ENCODE data around the gene HJV. TPM values are rescaled to one million over a fixed set of nuclear protein-coding genes. Genes with fewer than 3 reads are reported as not detected.

The HJV gene
- total and polyA plus RNA-seq, 2 of the 13 experiments (the other 11 are each of a cell fraction or from before 2014, with no cell fraction given) = 0.18 TPM; not detected in 1

DNA sequence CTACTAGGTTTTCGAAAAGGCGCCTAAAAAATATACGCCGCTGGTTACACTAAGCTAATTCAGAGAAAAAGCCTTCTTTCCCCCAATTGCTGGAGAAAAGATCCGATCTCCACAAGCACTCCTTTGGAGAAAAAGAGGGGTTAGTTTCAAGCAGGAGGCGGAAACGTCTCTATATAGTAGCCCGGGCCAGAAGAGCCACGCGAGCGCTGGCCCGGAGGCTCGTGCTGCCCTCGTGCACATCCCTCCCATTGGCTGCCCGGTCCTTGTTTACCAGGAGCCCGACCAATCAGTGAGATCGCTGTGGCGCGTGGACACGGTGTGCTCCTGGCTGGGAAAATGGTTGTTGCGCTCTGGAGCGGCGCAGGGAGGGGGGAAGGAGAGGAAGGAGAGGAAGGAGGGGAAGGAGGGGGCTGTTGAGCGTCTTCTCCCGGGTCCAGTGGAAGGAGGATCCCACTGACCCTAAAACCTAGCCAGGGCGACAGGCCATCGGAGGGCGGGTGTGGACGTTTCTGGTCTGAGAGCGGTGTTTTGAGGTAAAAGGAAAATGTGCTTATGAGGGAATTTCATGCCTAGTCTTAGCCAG is 25.0 kb downstream of the HJV start, which contains the start of gene TXNIP (continued):
- TF ChIP-seq TCF7L2 (IDR thresholded peaks at IDR 0.05; ENCODE audit: low read depth, low read length) (no peak), SYNCRIP (IDR thresholded peaks at IDR 0.05; ENCODE audit: insufficient read depth, low read depth, low read length) (no peak), ZNF263 (CRISPR knock-in tag; IDR thresholded peaks at IDR 0.05) (no peak), FOXA1 (IDR thresholded peaks at IDR 0.05) (peak; percentile 64), FOXA1 (CRISPR knock-in tag; IDR thresholded peaks at IDR 0.05) (peak; percentile 97), BRD4 (CRISPR knock-in tag; IDR thresholded peaks at IDR 0.05) (no peak; the same call in 1 of the 2 replicates), ZNF724P (CRISPR knock-in tag; IDR thresholded peaks at IDR 0.05; ENCODE audit: borderline replicate concordance) (peak; percentile 70; the same call in 1 of the 2 replicates), ZFP37 (CRISPR knock-in tag; IDR thresholded peaks at IDR 0.05; ENCODE audit: borderline replicate concordance) (no peak), KLF12 (CRISPR knock-in tag; IDR thresholded peaks at IDR 0.05; ENCODE audit: borderline replicate concordance) (0 out of 2 replicates have a peak, but pooled peaks have one; percentile 30), DR1 (CRISPR knock-in tag; IDR thresholded peaks at IDR 0.05) (peak; percentile 95), HNRNPUL1 (IDR thresholded peaks at IDR 0.05; ENCODE audit: low read depth, low read length) (no peak), ZNF816 (CRISPR knock-in tag; IDR thresholded peaks at IDR 0.05; ENCODE audit: borderline replicate concordance) (peak; percentile 75; the same call in 1 of the 2 replicates), RBM22 (optimal IDR thresholded peaks at IDR 0.05; ENCODE audit: low read length) (no peak), ZNF101 (CRISPR knock-in tag; IDR thresholded peaks at IDR 0.05; ENCODE audit: borderline replicate concordance, low read depth) (0 out of 2 replicates have a peak, but pooled peaks have one; percentile 22), ZFP82 (CRISPR knock-in tag; IDR thresholded peaks at IDR 0.05; ENCODE audit: borderline replicate concordance) (no peak; the same call in 1 of the 2 replicates), ISX (CRISPR knock-in tag; conservative IDR thresholded peaks at IDR 0.05) (no peak), ZFX (CRISPR knock-in tag; IDR thresholded peaks at IDR 0.05; ENCODE audit: low read depth) (peak; percentile 81), RFXAP (CRISPR knock-in tag; IDR thresholded peaks at IDR 0.05; ENCODE audit: borderline replicate concordance) (peak; percentile 90), SIN3A (IDR thresholded peaks at IDR 0.05; ENCODE audit: borderline replicate concordance, low read depth, low read length) (peak; percentile 94; the same call in 1 of the 2 replicates), ELF4 (CRISPR knock-in tag; IDR thresholded peaks at IDR 0.05; ENCODE audit: borderline replicate concordance) (peak; percentile 56; the same call in 1 of the 2 replicates)
- TF ChIP-seq, protein P1, sequence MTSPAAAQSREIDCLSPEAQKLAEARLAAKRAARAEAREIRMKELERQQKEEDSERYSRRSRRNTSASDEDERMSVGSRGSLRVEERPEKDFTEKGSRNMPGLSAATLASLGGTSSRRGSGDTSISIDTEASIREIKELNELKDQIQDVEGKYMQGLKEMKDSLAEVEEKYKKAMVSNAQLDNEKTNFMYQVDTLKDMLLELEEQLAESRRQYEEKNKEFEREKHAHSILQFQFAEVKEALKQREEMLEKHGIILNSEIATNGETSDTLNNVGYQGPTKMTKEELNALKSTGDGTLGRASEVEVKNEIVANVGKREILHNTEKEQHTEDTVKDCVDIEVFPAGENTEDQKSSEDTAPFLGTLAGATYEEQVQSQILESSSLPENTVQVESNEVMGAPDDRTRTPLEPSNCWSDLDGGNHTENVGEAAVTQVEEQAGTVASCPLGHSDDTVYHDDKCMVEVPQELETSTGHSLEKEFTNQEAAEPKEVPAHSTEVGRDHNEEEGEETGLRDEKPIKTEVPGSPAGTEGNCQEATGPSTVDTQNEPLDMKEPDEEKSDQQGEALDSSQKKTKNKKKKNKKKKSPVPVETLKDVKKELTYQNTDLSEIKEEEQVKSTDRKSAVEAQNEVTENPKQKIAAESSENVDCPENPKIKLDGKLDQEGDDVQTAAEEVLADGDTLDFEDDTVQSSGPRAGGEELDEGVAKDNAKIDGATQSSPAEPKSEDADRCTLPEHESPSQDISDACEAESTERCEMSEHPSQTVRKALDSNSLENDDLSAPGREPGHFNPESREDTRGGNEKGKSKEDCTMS (CRISPR knock-in tag; conservative IDR thresholded peaks at IDR 0.05) = no peak
- TF ChIP-seq, protein P2, sequence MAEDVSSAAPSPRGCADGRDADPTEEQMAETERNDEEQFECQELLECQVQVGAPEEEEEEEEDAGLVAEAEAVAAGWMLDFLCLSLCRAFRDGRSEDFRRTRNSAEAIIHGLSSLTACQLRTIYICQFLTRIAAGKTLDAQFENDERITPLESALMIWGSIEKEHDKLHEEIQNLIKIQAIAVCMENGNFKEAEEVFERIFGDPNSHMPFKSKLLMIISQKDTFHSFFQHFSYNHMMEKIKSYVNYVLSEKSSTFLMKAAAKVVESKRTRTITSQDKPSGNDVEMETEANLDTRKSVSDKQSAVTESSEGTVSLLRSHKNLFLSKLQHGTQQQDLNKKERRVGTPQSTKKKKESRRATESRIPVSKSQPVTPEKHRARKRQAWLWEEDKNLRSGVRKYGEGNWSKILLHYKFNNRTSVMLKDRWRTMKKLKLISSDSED (CRISPR knock-in tag; IDR thresholded peaks at IDR 0.05) = no peak
- TF ChIP-seq, protein P3, sequence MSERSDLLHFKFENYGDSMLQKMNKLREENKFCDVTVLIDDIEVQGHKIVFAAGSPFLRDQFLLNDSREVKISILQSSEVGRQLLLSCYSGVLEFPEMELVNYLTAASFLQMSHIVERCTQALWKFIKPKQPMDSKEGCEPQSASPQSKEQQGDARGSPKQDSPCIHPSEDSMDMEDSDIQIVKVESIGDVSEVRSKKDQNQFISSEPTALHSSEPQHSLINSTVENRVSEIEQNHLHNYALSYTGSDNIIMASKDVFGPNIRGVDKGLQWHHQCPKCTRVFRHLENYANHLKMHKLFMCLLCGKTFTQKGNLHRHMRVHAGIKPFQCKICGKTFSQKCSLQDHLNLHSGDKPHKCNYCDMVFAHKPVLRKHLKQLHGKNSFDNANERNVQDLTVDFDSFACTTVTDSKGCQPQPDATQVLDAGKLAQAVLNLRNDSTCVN (CRISPR knock-in tag; IDR thresholded peaks at IDR 0.05; ENCODE audit: borderline replicate concordance) = peak; percentile 72
- TF ChIP-seq, protein P4, sequence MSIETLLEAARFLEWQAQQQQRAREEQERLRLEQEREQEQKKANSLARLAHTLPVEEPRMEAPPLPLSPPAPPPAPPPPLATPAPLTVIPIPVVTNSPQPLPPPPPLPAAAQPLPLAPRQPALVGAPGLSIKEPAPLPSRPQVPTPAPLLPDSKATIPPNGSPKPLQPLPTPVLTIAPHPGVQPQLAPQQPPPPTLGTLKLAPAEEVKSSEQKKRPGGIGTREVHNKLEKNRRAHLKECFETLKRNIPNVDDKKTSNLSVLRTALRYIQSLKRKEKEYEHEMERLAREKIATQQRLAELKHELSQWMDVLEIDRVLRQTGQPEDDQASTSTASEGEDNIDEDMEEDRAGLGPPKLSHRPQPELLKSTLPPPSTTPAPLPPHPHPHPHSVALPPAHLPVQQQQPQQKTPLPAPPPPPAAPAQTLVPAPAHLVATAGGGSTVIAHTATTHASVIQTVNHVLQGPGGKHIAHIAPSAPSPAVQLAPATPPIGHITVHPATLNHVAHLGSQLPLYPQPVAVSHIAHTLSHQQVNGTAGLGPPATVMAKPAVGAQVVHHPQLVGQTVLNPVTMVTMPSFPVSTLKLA (IDR thresholded peaks at IDR 0.05) = peak; percentile 98
